Activated CD4-positive, alpha-beta T cell treated with anti-CD3 and anti-CD28 coated beads for 4 hours (primary cell): ENCODE data around the gene YBX1.
"Not testable (repeated sequence)": the region's sequence is repeated elsewhere in the genome, so short reads cannot be mapped to it uniquely, and the experiment has no call there.

Experiments
- DNase-seq, 2 donors: peaks; one replicate each; pipeline ENCODE4 v3.0.0-alpha.2; 2020

YBX1 gene

DNA sequence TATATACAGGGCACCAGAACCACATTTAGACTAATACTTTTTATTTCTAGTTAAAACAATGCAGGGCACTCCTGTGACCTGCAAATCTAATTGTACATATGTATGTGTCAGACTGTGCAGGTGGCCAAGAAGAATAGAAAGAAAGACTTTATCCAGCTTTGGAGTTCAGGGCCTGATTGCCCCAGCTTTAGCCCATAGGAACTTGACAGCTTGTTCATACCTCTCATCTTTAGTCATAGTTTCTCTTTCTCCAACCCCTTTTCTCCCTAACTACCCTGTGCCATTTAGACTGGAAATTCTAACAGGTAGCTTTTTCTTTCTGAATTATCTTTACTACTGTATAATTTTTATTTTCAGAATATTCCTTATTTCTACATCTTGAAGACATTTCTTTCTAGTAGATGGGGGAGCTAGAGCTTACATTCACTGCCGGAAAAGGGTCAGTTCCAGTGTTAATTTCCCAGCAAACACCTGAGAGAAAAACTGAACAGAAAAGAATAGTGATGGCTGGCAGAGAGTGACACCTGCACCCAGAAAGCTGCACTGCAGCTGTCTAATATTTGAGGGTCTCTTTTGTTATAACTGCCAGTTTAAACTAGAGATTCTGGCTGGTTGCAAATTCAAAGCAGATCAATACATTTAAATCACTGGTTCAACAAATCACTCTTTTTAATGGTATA is 8.4 kb downstream of the YBX1 start:
- no peak for DNase-seq

DNA sequence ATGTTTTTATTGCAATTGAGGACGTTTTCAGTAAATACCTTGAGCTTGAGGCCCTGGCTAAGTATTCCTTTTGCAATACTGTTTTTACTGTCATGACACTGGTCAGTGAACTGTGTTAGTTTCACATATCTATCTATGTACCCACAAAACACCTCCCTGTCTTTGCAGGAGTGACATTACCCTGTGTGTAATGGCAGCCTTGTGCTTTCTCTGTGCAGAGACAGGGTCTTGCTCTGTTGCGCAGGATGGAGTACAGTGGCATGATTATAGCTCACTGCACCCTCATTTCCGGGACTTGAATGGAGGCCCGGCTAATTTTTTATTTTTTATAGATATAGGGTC is 8.9 kb downstream of the YBX1 start:
- DNase-seq, result no peak

DNA sequence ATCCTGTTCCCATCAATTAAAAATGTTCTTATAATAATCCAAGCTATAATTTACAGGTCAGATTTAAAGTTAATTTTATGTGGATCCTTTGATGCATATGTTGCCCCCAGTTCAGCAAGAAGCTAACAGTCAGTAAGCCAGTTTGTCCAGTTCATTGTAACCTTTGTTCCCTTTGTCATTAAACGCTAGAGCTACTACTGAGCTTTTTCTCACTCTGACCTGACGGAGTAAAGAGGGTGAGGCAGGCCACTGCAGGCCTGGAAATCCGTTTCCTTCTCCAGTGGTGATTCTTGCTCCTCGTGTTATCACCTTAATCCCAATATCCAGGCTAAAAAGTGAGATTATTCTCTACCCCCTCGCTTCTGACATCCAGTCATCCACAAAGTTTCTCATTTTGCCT is 10.2 kb downstream of the YBX1 start:
- DNase-seq, result no peak

DNA sequence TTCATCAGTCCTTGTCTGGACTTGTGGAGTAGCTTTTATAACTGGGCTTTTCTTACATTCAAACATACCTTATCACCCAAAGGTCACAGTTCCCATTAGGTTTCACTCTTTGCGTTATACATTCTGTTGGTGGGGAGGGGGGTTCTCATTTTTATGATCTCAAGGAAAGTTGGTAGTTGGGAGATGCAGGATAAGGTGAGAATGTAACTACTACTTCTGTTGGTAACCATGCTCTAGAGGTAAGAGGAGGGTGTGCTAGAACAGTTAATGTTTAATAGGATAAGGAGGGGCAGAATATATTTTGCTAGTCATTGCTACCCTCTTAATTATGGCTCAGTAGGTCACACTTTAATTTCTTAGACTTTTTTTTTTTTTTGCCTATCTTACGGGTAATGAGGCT is 10.7 kb downstream of the YBX1 start:
- DNase-seq, result no peak

DNA sequence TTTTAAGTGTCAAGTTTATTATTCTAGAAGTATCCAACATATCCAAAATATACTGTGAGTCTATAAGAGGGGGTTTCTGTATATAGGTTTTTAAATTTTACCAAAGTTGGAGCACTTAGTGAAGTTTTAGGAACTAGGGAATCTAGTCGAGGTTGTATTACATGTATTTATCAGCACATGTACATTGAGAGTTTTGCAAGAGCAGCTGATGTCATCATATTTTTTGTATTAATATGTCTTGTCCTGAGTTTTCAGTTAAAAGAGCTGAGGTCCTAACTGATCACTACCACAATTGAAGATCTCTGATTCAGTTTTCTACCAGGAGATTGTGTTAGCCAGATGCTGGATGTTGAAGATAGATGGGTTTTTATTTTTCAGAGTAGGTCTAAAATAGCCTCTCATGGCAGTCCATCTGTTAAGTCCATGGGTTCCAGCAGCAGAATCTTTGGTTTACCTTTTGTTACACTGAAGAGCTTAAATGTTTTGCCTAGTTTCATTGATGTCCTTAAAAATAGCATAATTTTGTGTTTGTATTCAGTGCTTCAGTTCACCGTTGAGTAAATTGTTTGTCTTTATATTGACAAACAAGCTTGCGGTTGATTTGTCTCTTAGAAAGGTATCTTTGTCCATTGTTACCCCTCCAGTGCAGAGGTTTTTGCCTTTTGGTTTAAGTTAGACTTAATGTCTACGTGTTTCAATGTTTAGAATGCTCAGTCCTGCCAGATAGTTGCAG is 16.0 kb downstream of the YBX1 start:
- DNase-seq, result no peak

DNA sequence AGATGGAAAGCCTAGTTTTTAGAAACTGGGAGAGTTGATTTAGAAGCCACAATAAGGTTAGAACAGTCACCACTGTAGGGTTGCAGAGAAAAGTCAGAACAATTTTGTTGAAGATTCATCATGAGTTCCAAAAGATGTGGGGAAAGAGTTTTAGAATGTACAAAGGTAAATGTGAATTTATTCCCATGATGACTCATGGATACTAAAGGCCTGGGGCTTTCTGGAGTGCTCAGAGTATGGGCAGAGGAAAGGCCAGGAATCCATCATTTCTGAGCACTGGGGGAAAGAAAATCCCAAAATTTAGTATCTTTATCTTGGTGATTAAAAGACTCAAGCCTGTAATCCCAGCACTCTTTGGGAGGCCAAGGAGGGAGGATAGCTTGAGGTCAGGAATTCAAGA is 17.8 kb downstream of the YBX1 start:
- no peak for DNase-seq

DNA sequence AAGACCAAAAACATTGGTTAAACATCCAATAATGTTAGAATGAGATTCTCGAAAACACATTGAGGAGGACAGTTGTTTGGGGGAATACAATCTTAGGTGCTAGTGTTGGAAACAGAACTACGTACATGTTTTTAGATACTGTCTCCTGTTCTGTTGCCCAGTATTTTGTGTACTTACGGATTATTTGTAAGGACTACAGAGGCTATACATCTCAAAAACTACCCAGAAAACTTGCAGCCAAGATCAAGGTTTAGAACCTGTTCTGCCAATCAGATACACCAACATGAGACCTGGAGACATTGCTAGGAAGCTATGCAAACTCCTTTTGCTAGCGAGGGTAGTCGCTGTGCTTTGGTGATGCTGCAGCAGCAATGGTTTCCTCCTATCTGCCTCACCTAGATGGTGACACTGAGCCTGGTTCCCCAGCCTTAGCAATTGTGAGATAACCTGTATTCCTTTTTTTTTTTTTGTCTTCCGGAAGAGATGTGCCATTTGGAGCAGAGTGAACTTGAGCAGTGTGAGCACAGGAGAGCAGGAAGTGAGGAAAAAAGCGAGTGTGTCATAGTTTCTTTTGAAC is 21.8 kb downstream of the YBX1 start:
- no peak for DNase-seq

DNA sequence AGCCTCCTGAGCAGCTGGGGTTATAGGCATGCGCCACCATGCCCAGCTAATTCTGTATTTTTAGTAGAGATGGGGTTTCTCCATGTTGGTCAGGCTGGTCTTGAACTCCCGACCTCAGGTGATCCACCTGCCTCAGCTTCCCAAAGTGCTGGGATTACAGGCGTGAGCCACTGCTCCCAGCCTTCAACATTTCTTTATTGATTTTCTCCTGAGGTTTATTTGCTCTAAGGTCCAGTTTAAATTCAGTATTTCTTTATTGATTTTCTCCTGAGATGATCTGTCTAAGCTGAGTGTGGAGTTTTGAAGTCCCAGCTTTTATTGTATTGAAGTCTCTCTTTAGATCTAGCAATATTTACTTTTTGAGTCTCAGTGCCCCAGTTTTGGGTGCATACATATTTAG is 30.6 kb downstream of the YBX1 start:
- not testable (repeated sequence) for DNase-seq

DNA sequence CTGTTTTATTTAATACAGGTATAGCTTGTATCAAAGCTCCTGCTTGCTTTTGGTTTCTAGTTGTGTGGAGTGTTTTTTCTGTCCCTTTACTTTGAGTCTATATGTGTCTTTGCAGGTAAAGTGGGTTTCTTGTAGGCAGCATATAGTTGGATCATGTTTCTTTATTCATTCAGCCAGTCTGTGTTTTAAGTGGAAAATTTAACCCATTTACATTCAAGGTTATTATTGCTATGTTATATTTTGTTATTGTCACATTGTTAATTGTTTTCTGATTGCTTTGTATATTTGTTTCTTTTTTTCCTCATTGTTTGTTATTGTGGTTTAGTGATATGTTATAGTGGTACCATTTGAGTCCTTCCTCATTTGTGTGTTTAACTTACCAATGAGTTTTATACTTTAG is 31.1 kb downstream of the YBX1 start:
- DNase-seq, result no peak

DNA sequence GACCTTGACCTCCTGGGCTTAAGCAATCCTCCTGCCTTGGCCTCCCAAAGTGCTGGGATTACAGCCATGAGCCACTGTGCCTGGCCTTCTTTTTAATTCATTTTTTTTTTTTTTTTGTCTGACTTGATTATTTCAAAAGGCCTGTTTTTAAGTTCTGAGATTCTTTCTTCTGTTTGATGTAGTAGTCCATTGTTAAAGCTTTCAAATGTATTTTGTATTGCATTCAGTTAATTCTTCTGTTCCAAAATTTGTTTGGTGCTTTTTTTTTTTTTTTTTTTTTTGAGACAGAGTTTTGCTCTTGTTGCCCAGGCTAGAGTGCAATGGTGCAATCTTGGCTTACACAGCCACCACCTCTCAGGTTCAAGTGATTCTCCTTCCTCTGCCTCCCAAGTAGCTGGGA is 32.2 kb downstream of the YBX1 start:
- DNase-seq, result not testable (repeated sequence)

DNA sequence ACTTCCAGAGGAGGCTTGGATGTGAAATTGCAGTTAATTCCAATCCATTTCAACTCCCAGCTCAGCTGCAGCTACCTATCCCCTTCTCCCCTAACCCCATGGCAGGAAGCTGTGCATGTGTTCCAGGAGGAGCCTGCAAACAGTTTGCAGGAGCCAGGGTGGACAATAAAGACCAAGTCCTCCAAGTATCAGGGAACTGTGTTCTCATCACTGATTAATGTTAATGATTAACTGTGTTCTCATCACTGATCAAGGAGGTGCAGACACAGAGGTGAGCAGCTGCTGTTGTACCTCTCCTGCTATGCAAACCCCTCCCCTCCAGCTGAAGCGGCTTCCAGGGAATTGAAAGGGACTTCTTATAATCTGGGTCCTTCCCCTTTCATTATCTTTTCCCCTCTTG is 38.6 kb downstream of the YBX1 start:
- DNase-seq, result no peak

DNA sequence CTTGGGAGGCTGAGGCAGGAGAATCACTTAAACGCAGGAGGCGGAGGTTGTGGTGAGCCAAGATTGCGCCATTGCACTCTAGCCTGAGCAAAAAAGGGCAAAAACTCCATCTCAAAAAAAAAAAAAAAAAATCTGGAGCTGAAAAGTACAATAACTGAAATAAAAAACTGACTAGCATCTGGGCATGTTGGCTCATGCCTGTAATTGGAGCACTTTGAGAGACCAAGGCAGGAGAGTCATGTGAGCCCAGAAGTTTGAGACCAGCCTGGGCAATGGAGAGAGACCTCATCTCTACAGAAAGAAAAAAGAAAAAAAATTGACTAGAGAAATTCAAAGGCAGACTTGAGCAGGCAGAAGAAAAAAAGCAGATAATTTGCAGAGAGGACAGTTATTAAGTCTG is 39.7 kb downstream of the YBX1 start:
- DNase-seq, result no peak

DNA sequence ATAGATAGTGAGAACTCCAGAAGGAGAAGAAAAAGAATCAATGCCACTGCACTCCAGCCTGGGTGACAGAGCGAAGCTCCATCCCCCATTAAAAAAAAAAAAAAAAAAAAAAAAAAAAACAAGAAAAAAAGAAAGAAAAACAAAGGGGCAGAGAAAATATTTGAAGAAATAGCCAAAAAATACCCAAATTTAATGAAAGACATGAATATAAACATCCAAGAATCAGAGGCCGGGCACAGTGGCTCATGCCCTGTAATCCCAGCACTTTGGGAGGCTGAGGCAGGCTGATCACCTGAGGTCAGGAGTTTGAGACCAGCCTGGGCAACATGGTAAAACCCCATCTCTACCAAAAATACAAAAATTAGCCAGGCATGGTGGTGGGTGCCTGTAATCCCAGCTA is 40.2 kb downstream of the YBX1 start:
- DNase-seq, result not testable (repeated sequence)

DNA sequence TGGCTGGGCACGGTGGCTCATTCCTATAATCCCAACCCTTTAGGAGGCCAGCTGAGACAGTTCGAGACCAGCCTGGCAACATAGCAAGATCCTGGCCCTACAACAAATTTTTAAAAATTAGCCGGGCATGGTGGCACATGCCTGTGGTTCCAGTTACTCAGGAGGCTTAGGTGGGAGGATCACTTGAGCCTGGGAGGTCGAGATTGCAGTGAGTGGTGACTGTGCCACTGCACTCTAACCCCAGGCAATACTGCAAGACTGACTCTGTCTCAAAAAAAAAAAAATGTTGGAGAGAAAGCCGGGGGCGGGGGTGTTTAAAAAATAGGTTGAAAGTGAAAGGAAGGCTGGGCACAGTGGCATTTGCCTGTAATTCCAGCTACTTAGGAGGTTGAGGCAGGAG is 41.3 kb downstream of the YBX1 start:
- no peak for DNase-seq

DNA sequence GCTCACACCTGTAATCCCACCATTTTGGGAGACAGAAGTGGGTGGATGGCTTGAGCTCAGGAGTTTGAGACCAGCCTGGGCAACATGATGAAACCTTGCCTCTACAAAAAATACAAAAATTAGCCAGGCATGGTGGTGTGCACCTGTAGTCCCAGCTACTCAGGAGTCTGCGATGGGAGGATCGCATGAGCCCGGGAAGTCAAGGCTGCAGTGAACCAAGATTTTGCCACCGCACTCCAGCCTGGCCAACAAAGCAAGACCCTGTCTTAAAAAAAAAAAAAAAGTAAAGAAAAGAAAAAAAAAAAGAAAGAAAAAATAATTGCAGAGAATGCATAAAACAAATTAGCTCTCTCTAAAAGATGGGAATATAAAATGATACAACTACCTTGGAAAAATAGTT is 43.6 kb downstream of the YBX1 start:
- DNase-seq, result not testable (repeated sequence)

DNA sequence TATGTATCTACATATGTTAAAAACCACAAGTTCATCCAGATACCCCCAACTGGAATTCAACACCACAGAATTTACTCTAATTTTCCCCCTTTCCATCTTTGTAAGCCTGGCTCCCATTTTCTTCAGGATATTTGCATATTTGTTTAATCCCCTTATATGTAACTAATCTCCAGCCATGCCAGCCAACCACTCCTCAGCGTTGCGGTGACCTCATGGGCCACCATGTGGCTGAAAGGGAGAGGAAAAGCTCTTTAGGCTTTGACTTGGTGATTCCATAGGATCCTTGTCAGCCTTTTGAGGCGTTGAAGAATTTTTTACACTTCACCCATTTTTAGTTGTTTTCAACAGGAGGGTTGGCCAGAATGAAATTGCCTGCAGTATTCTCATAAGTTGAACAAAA is 47.8 kb downstream of the YBX1 start:
- no peak for DNase-seq

DNA sequence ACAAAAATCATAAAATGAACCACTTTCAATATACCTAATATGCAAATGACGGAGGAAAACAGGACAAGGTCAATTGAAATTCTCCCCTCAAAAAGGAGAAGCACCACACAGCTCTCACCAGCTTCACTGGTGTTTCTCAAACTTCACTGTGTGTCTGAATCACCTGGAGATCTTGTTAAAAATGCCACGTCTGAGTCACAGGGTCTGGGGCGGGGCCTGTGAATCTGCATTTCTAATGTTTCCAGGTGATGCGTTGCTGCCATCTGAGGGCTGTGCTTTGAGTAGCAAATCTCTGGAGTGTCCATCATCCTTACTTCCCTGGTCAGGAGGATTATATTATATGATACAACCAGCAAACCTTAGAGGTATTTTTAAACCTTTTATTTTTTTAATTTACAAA is 48.8 kb downstream of the YBX1 start:
- peak; percentile 38 to 49 for DNase-seq

DNA sequence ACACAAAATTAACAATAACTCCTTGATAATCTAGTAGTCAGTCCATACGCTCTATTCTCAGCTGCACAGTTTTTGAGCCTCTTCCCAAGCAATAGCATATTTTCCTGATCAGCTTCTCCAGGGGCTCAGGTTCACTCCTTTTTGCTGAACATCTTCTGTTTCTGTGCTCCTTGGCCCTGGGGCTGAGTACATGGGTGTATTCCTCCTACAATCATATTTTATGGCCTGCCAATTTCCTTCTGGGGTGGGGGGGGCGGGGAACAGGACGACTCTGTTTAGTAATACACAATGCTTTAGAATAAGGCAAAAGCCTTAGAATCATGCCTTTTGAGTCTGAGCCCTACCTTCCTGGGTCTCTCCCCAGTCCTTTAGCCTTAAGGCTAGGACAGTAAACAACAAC is 49.4 kb downstream of the YBX1 start:
- DNase-seq, result no peak

DNA sequence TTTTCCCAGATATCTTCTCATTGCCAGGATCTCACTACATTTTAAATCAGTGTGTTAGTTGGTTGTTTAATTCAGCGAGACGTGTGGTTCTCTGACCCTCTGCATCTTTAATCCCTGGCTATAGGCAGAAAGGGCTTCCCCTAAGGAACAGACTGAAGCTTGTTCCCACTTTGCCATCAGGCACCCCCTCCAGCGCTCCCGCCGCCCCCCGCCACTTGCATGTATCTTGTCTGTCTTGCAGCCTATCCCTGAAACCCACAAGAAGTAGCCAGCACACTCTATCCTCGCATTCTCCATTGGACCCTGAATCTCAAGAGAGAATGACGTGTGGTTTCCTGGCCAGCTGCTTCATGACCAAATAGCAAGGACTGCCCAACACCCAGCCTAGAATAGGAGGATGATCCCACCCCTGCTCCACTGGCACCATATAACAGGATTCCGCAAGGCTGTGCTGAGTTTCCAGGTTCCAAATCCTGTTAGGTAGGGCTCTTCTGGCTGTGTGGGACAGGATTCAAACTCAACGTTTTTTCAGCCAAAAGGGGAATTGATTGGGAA is 50.0 kb downstream of the YBX1 start:
- no peak for DNase-seq

DNA sequence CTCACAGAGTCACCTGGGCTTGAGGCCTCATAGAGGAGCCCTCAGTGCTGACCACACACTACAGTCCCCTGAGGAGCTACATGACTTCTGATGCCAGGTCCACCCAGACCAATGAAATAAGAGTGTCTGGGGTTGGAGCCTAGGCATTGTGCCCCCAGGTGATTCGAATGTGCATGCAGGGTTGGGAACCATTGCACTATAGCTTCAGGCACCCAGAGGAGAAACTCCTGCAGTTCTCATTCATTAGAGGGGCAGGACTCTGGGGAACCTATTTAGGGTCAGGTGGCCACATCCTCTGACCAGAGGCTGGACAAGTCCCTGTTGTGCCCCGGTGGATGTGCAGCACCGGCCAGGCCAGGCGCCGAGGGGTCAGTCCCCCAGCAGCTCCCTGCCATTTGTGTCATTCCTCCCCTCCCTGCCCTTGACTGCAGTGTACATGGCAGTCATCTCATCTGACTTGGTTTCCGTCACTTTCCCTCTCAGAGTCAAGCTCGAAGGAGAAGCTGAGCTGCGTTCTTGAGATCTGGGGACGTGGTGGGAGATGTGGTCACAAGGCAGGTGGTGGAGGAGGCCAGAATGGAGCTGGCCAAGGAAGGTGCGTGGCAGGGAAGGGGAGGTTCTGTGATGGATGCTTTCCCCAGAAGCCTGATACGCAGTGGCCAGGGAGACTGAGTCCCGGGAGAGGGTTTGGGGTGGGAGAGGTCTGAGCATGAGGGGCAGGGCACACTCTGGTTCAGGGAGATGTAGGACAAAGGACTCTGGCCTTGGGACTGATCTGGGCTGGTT is 51.4 kb downstream of the YBX1 start:
- no peak for DNase-seq

DNA sequence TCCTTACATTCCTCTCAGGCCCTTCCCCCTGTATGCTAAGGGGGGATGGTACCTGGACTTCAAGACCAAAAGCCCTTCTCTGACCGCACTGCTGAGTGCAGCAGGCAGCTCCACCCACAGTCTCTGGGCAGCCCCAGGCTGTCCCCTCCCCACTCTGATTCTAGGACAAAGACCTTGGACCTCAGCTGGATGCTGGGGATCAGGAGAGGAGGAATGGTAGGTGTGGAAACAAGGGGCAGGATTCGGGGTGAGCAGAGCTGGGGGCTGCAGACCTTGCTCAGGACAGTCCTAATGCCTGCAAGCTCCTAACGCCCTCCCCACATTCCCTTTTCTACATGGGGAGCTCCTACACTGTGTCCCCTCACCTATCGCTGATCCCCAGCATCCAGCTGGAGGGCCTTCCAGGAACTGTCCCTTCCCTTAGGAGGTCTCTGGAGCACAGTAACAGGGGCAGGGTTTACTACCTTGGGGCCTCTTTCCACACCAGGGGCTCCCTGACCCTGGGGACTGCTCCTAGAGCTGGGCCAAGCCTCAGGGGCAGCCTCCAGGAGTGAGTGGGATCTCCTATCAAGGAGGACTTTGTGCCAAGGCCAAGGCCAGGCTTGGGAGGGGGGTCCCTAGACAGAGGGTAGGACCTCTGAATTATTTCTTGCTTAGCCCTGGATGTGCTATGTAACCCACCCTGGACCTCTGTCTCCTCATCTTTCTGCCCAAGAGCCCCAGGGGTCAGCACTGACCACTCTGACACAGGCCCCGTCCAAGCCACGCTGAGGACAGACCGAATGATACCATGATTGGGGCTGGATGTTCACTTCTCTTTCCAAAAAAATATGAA is 52.2 kb downstream of the YBX1 start:
- DNase-seq, result no peak

DNA sequence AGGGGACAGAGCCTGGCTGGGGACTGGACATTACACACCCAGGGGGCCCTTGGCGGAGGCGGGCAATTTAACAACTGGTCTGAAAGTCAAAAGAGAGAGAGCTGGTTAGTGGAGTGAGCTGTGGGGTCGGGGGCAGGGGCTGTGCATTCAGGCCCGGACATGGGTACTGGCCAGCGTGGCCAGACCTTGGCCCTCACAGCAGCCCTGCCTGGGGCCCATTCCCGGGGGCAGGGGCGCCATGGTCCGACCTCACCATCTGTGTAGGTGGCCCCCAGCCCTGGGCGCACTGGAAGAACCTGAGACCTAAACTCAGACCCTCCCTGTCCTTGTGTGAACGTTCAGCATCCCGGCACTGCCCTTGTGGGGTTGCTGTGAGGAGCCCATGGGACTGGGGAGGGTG is 52.8 kb downstream of the YBX1 start:
- DNase-seq, result no peak
